DOHH2 (cell line): ENCODE data around the gene CCDC177.

Experiments
- CTCF ChIP-seq: fragments of 200-600 bp; sonication (generic); IDR thresholded peaks from one replicate; pipeline ENCODE4 v1.5.1; 2014; ENCODE audit warnings: antibody characterized with exemption, mild to moderate bottlenecking, low read depth, low read length; ENCODE audit not compliant: poor library complexity, severe bottlenecking
- EZH2phosphoT487 ChIP-seq: fragments of 200-600 bp; sonication (generic); IDR thresholded peaks from 2 replicates; pipeline ENCODE4 v1.6.1; 2017; ENCODE audit warnings: borderline replicate concordance, mild to moderate bottlenecking, antibody characterized with exemption, low read length, moderate library complexity, mixed read lengths

- TF ChIP-seq CTCF (no peak), EZH2phosphoT487 (no peak)
These were observed 26.1 kb downstream of the CCDC177 start for GRCh38 chr14:69548566-69548965.
